GM12878 (cell line): ENCODE measurements around the gene RARS2. TPM values are rescaled to one million over a fixed set of nuclear protein-coding genes. Genes with fewer than 3 reads are reported as not detected.
A peak's percentile ranks its signal among the peaks of the same experiment; 100 is the strongest.

Source experiments
- ATAC-seq: fragments of 200-7000 bp; cut with Tn5 transposase; 3 replicates; pipeline ENCODE4 v1.9.1; 2020; ENCODE audit warnings: mild to moderate bottlenecking, moderate library complexity
- BruUV-seq: library from RNA; stranded (reverse); fragments of 400-500 nt; replicated peaks from 2 replicates; lab custom pipeline; 2021; lab: Mats Ljungman, UMichigan
- CTCF ChIA-PET: fragments of 300-600 bp; sonication (Branson Sonifier 250); formaldehyde crosslinking; extraction: SDS; loops from one replicate; lab custom pipeline; 2021; ENCODE audit warnings: inconsistent platforms; lab: Yijun Ruan, JAX
- POLR2A ChIA-PET: fragments of 350-600 bp; formaldehyde crosslinking; extraction: SDS; loops from one replicate; lab custom pipeline; 2021; ENCODE audit warnings: inconsistent platforms; lab: Charles Lee
- RAD21 ChIA-PET: fragments of 300-600 bp; sonication (Branson Sonifier 250); formaldehyde crosslinking; loops from one replicate; lab custom pipeline; 2023; ENCODE audit warnings: antibody characterized with exemption; ENCODE audit not compliant: unreplicated experiment; lab: Charles Lee
- SMC1A ChIA-PET: fragments of 300-600 bp; sonication (Branson Sonifier 250); formaldehyde crosslinking; loops from one replicate; lab custom pipeline; 2023; ENCODE audit not compliant: unreplicated experiment, uncharacterized antibody; lab: Charles Lee
- DNase-seq: peaks from one replicate; pipeline ENCODE4 v3.0.0-alpha.2; 2011; ENCODE audit warnings: low read depth, low spot score
- FAIRE-seq: peaks from 3 replicates; lab custom pipeline; 2011; peaks lifted over from hg19 to GRCh38; lab: Jason Lieb, UNC
- H2AFZ ChIP-seq: 2 replicates; pipeline ENCODE4 v1.6.0; 2011; ENCODE audit warnings: low read depth, low read length, control low read depth; ENCODE audit not compliant: control insufficient read depth
- H3K27ac ChIP-seq: 2 replicates; pipeline ENCODE4 v1.5.1; 2011; ENCODE audit warnings: control low read depth; ENCODE audit not compliant: control insufficient read depth, insufficient read depth
- H3K27me3 ChIP-seq, 2 experiments: replicated peaks in 1 of 2; 2 replicates each; pipeline versions ENCODE4 v1.6.0 to v1.6.1; 2011; ENCODE audit warnings: low read length in 1 of 2; ENCODE audit not compliant: control insufficient read depth in 2 of 2, insufficient read depth in 2 of 2
- H3K36me3 ChIP-seq, 2 experiments: 2 replicates each; pipeline ENCODE4 v1.5.1; 2011; ENCODE audit warnings: low read length in 1 of 2; ENCODE audit not compliant: control insufficient read depth in 2 of 2, insufficient read depth in 2 of 2
- H3K4me1 ChIP-seq: 2 replicates; pipeline ENCODE4 v1.6.1; 2011; ENCODE audit warnings: mild to moderate bottlenecking, low read length, moderate library complexity, mixed read lengths; ENCODE audit not compliant: control insufficient read depth, insufficient read depth
- H3K4me2 ChIP-seq: 2 replicates; pipeline ENCODE4 v1.6.0; 2011; ENCODE audit warnings: control low read depth; ENCODE audit not compliant: control insufficient read depth, insufficient read depth
- H3K4me3 ChIP-seq: fragments of 200-600 bp; sonication (generic); 2 replicates; pipeline ENCODE4 v1.5.1; 2016
- H3K79me2 ChIP-seq: 2 replicates; pipeline ENCODE4 v1.6.0; 2011; ENCODE audit warnings: low read length; ENCODE audit not compliant: control insufficient read depth, insufficient read depth
- H3K9ac ChIP-seq: 2 replicates; pipeline ENCODE4 v1.8.0; 2011; ENCODE audit warnings: low read length, control low read depth, mixed read lengths; ENCODE audit not compliant: control insufficient read depth, insufficient read depth
- H3K9me3 ChIP-seq: replicated peaks from 3 replicates; pipeline ENCODE4 v1.5.1; 2011; ENCODE audit warnings: mild to moderate bottlenecking, low read length; ENCODE audit not compliant: control insufficient read depth, insufficient read depth
- H4K20me1 ChIP-seq: 2 replicates; pipeline ENCODE4 v1.6.0; 2011; ENCODE audit not compliant: control insufficient read depth, insufficient read depth
- CBFB ChIP-seq: IDR thresholded peaks from 2 replicates; pipeline ENCODE4 v1.6.1; 2016; ENCODE audit warnings: antibody characterized with exemption, low read depth
- CREB1 ChIP-seq: IDR thresholded peaks from 2 replicates; pipeline ENCODE4 v1.6.1; 2012; ENCODE audit warnings: low read depth, mild to moderate bottlenecking, inconsistent platforms
- CREM ChIP-seq: IDR thresholded peaks from 2 replicates; pipeline ENCODE4 v1.6.1; 2014; ENCODE audit warnings: antibody characterized with exemption, low read depth
- DPF2 ChIP-seq: fragments of 450-650 bp; IDR thresholded peaks from 2 replicates; pipeline ENCODE4 v1.6.1; 2017; ENCODE audit warnings: mild to moderate bottlenecking
- EED ChIP-seq: sonication (generic); IDR thresholded peaks from 2 replicates; pipeline ENCODE4 v1.6.1; 2016; ENCODE audit warnings: antibody characterized with exemption, low read depth
- IKZF2 ChIP-seq, 2 experiments: fragments of 450-650 bp; IDR thresholded peaks; 2 replicates each; pipeline ENCODE4 v1.6.1; 2017; ENCODE audit warnings: mild to moderate bottlenecking in 2 of 2, moderate library complexity in 2 of 2
- MTA3 ChIP-seq: IDR thresholded peaks from 2 replicates; pipeline ENCODE4 v1.6.1; 2012; ENCODE audit warnings: low read length, inconsistent platforms, borderline replicate concordance
- NFIC ChIP-seq: IDR thresholded peaks from 2 replicates; pipeline ENCODE4 v1.6.1; 2012; ENCODE audit warnings: low read depth, mild to moderate bottlenecking, inconsistent platforms, low read length, moderate library complexity
- NR2F1 ChIP-seq: fragments of 450-650 bp; conservative IDR thresholded peaks from 2 replicates; pipeline ENCODE4 v1.6.1; 2017; ENCODE audit warnings: mild to moderate bottlenecking
- POLR2AphosphoS2 ChIP-seq: IDR thresholded peaks from 2 replicates; pipeline ENCODE4 v1.6.1; 2011; ENCODE audit warnings: low read depth, mild to moderate bottlenecking, low read length, improper control_type of control experiment, moderate library complexity
- RFX5 ChIP-seq: IDR thresholded peaks from 2 replicates; pipeline ENCODE4 v1.6.1; 2011; ENCODE audit warnings: low read depth, low read length, improper control_type of control experiment
- ZNF384 ChIP-seq: IDR thresholded peaks from 2 replicates; pipeline ENCODE4 v1.6.1; 2012; ENCODE audit warnings: low read depth, mild to moderate bottlenecking, low read length, improper control_type of control experiment, borderline replicate concordance
- WGBS: methylation state at CpG from one replicate; pipeline ENCODE4 v1.1.6; 2016; ENCODE audit warnings: low lambda C conversion rate; ENCODE audit not compliant: insufficient replicate concordance, insufficient coverage; ENCODE audit errors: missing lambda C conversion rate; 5-methylcytosine and 5-hydroxymethylcytosine counted together
- in situ Hi-C: fragments of 300-500 bp; cut with MboI; formaldehyde crosslinking; loops from 9 replicates; pipeline ENCODE4 v1.14.3; 2018; ENCODE audit warnings: mixed read lengths
- intact Hi-C: fragments of 100-400 bp; cut with micrococcal nuclease; formaldehyde crosslinking; loops from one replicate; pipeline ENCODE4 v1.14.2; 2022; ENCODE audit not compliant: unreplicated experiment
- polyA plus RNA-seq, 11 experiments: library from polyadenylated mRNA; depleted of rRNA in 4 of 11; unstranded in 6 of 11; stranded (reverse) in 5 of 11; fragments of >200 nt; fragmentation: Nextera tagmentation in 4 of 11; fragmentation: Illumina TruSeq in 1 of 11; extraction: Ambion mirVana in 4 of 11; extraction: Trizol in 1 of 11; gene quantifications; 1 replicate in 1 of 11; 2 replicates in 10 of 11; pipeline versions ENCODE4 v1.2.1 to v1.2.3, GENCODE V29; 2011 to 2016; ENCODE audit warnings: inconsistent platforms in 2 of 11, missing spikeins in 2 of 11, low read depth in 1 of 11
- total RNA-seq, 4 experiments: library from RNA; depleted of rRNA in 3 of 4; stranded (reverse); fragments of >200 nt in 3 of 4; fragmentation: Illumina TruSeq in 1 of 4; extraction: Trizol in 1 of 4; gene quantifications; 2 replicates each; pipeline versions ENCODE4 v1.2.1 to v1.2.3, GENCODE V29; 2013 to 2021
- TF ChIP-seq, protein P1 (sequence below): fragments of 450-650 bp; IDR thresholded peaks from 2 replicates; pipeline ENCODE4 v1.6.1; 2016; ENCODE audit warnings: mild to moderate bottlenecking
- TF ChIP-seq, protein P2 (sequence below): fragments of 450-650 bp; formaldehyde crosslinking; IDR thresholded peaks from 2 replicates; pipeline ENCODE4 v1.4.0; 2020; ENCODE audit warnings: mild to moderate bottlenecking, moderate library complexity
- TF ChIP-seq, protein P3 (sequence below): fragments of 450-650 bp; IDR thresholded peaks from 2 replicates; pipeline ENCODE4 v1.6.1; 2018; ENCODE audit warnings: borderline replicate concordance, mild to moderate bottlenecking; ENCODE audit not compliant: partially characterized antibody

RARS2 gene
- total and polyA plus RNA-seq, 10 of the 15 experiments (the other 5 are each of a cell fraction or from before 2014, with no cell fraction given), result 18.3 to 54.2 (median 36.8) TPM

- BruUV-seq, result no TSS peak
- intact Hi-C loops (loop anchor here (1.0 to 2.0 kb wide), 2 partner anchors 80 to 150 kb away; partner anchors contain the start of gene SMIM8), in situ Hi-C loops (no loop called here)
- peak; percentile 83 for FAIRE-seq
- peak within 1 kb of the TSS; percentile 88 for H3K4me2 ChIP-seq
- no peaks in the 10 kb centered on the region; a peak in 1 of 4 replicates for H3K36me3 ChIP-seq
- H2AFZ ChIP-seq, result peak within 1 kb of the TSS; percentile 97
- H3K27ac ChIP-seq, result peak within 1 kb of the TSS; percentile 72
- H3K27me3 ChIP-seq, result no peaks in the 10 kb centered on the region
- WGBS, result under 1% methylated on average over 69 of the region's 70 CpGs
- no peaks in the 10 kb centered on the region for H3K9me3 ChIP-seq
- DNase-seq, result peak; percentile 65
- SMC1A ChIA-PET, result interaction anchor here (0.8 to 1.1 kb wide), 2 partner anchors 79 to 359 kb away, joined by 3 read pairs; no protein-coding TSS in a partner anchor
- H3K79me2 ChIP-seq, result peaks cover 9% of the 10 kb centered on the region
- RAD21 ChIA-PET, result interaction anchor here (0.7 to 1.0 kb wide), 2 partner anchors 227 to 331 kb away, joined by 3 read pairs; no protein-coding TSS in a partner anchor
- peak within 1 kb of the TSS; percentile 97 for H3K4me3 ChIP-seq
- POLR2A ChIA-PET, result interaction anchor here (0.6 to 1.1 kb wide), 3 partner anchors 117 to 1458 kb away, joined by 3 to 5 read pairs (median 4); partner anchors contain the start of genes ORC3 and RARS2
- peak; percentile 94 for ATAC-seq
- H3K9ac ChIP-seq, result peak within 1 kb of the TSS; percentile 75
- no peaks in the 10 kb centered on the region for H3K4me1 ChIP-seq
- CTCF ChIA-PET, result interaction anchor here (0.6 to 1.0 kb wide), 2 partner anchors 331 to 411 kb away, joined by 3 read pairs; no protein-coding TSS in a partner anchor
- no peaks in the 10 kb centered on the region for H4K20me1 ChIP-seq
- TF ChIP-seq CBFB (peak; percentile 80), EED (peak; percentile 29; the same call in 1 of the 2 replicates), IKZF2 (IDR thresholded peaks at IDR 0.05) (peak; percentile 62 to 64), NR2F1 (peak; percentile 73), POLR2AphosphoS2 (0 out of 2 replicates have a peak, but pooled peaks have one; percentile 39), MTA3 (no peak; the same call in 1 of the 2 replicates), DPF2 (peak; percentile 80; the same call in 1 of the 2 replicates), NFIC (no peak), ZNF384 (no peak), CREM (peak; percentile 61; the same call in 1 of the 2 replicates), CREB1 (peak; percentile 63), RFX5 (no peak)
- TF ChIP-seq, protein P1, sequence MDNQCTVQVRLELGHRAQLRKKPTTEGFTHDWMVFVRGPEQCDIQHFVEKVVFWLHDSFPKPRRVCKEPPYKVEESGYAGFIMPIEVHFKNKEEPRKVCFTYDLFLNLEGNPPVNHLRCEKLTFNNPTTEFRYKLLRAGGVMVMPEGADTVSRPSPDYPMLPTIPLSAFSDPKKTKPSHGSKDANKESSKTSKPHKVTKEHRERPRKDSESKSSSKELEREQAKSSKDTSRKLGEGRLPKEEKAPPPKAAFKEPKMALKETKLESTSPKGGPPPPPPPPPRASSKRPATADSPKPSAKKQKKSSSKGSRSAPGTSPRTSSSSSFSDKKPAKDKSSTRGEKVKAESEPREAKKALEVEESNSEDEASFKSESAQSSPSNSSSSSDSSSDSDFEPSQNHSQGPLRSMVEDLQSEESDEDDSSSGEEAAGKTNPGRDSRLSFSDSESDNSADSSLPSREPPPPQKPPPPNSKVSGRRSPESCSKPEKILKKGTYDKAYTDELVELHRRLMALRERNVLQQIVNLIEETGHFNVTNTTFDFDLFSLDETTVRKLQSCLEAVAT, result no peak
- TF ChIP-seq, protein P2, sequence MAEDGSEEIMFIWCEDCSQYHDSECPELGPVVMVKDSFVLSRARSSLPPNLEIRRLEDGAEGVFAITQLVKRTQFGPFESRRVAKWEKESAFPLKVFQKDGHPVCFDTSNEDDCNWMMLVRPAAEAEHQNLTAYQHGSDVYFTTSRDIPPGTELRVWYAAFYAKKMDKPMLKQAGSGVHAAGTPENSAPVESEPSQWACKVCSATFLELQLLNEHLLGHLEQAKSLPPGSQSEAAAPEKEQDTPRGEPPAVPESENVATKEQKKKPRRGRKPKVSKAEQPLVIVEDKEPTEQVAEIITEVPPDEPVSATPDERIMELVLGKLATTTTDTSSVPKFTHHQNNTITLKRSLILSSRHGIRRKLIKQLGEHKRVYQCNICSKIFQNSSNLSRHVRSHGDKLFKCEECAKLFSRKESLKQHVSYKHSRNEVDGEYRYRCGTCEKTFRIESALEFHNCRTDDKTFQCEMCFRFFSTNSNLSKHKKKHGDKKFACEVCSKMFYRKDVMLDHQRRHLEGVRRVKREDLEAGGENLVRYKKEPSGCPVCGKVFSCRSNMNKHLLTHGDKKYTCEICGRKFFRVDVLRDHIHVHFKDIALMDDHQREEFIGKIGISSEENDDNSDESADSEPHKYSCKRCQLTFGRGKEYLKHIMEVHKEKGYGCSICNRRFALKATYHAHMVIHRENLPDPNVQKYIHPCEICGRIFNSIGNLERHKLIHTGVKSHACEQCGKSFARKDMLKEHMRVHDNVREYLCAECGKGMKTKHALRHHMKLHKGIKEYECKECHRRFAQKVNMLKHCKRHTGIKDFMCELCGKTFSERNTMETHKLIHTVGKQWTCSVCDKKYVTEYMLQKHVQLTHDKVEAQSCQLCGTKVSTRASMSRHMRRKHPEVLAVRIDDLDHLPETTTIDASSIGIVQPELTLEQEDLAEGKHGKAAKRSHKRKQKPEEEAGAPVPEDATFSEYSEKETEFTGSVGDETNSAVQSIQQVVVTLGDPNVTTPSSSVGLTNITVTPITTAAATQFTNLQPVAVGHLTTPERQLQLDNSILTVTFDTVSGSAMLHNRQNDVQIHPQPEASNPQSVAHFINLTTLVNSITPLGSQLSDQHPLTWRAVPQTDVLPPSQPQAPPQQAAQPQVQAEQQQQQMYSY (CRISPR knock-in tag), result no peak
- TF ChIP-seq, protein P3, sequence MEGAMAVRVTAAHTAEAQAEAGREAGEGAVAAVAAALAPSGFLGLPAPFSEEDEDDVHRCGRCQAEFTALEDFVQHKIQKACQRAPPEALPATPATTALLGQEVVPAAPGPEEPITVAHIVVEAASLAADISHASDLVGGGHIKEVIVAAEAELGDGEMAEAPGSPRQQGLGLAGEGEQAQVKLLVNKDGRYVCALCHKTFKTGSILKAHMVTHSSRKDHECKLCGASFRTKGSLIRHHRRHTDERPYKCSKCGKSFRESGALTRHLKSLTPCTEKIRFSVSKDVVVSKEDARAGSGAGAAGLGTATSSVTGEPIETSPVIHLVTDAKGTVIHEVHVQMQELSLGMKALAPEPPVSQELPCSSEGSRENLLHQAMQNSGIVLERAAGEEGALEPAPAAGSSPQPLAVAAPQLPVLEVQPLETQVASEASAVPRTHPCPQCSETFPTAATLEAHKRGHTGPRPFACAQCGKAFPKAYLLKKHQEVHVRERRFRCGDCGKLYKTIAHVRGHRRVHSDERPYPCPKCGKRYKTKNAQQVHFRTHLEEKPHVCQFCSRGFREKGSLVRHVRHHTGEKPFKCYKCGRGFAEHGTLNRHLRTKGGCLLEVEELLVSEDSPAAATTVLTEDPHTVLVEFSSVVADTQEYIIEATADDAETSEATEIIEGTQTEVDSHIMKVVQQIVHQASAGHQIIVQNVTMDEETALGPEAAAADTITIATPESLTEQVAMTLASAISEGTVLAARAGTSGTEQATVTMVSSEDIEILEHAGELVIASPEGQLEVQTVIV, result peak; percentile 58
Measured at GRCh38 chr6:87472525-87473418, 117.0 kb downstream of the RARS2 start, which contains the start of gene SLC35A1. Gene SLC35A1 (plus strand): TSS chr6:87472974. CDS start chr6:87473004, 30 bp downstream.
